Measurements from ENCODE around the gene ABTB1.

GRCh38 chr3:127678611-127679533, 6.1 kb downstream of the ABTB1 start:
- TF ChIP-seq CTCF (conservative IDR thresholded peaks at IDR 0.05; ENCODE audit: low read depth, low read length) (no peak), EZH2phosphoT487 (IDR thresholded peaks at IDR 0.05; ENCODE audit: borderline replicate concordance, low read length) (no peak)
